HFFc6 (cell line): ENCODE measurements around the gene TMEM201. TPM values are rescaled to one million over a fixed set of nuclear protein-coding genes. Genes with fewer than 3 reads are reported as not detected.

Experiments
- DNase-seq: peaks from one replicate; pipeline ENCODE4 v3.0.0-alpha.2; 2018
- H3K27ac Mint-ChIP-seq: 2 replicates; pipeline ENCODE4 v1.8.0; 2020; ENCODE audit warnings: mild to moderate bottlenecking, mixed read lengths
- H3K27me3 Mint-ChIP-seq: 2 replicates; pipeline ENCODE4 v1.8.0; 2021; ENCODE audit warnings: mild to moderate bottlenecking, moderate library complexity, mixed read lengths; ENCODE audit not compliant: insufficient read depth
- H3K36me3 Mint-ChIP-seq: 2 replicates; pipeline ENCODE4 v1.8.0; 2021; ENCODE audit warnings: low read depth, mixed read lengths
- H3K4me1 Mint-ChIP-seq: 2 replicates; pipeline ENCODE4 v1.8.0; 2020; ENCODE audit warnings: low read depth, mixed read lengths
- H3K4me3 Mint-ChIP-seq: 2 replicates; pipeline ENCODE4 v1.8.0; 2020; ENCODE audit warnings: mild to moderate bottlenecking, moderate library complexity, mixed read lengths
- H3K9me3 Mint-ChIP-seq: 2 replicates; pipeline ENCODE4 v1.8.0; 2020; ENCODE audit warnings: mild to moderate bottlenecking, mixed read lengths
- total RNA-seq, 6 experiments: library from RNA; stranded (reverse); fragmentation: NEBNext Ultra II Directional; extraction: Animal tissue kit (Norgen Biotek cat#: 25700); gene quantifications; 2 replicates in 1 of 6; 3 replicates in 5 of 6; pipeline ENCODE4 v1.2.3, GENCODE V29; 2021
- TF ChIP-seq, protein P1 (sequence below): fragments of 200-600 bp; sonication (generic); IDR thresholded peaks from 2 replicates; pipeline ENCODE4 v1.5.0; 2021; ENCODE audit warnings: antibody characterized with exemption, mild to moderate bottlenecking

The TMEM201 gene
- total RNA-seq, 6 experiments from 2014 or later = 10.5 to 14.0 (median 11.2) TPM

DNA sequence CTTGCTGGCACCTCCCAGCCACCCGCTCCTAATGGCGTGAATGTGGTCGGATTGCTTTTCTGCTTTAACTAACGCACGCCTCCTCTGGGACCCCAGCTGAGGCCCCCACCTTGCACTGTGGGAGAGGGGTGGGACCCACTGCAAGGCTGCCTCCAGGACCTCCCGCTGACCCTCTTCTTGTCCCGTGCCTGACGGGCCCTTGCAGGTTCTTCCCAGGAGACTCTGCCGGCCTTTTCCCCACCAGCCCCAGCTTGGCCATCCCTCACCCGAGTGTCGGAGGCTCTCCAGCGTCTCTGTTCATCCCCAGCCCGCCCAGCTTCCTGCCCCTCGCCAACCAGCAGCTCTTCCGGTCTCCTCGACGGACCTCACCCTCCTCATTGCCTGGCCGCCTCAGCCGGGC, 18.6 kb downstream of the TMEM201 start:
- TF ChIP-seq, protein P1, sequence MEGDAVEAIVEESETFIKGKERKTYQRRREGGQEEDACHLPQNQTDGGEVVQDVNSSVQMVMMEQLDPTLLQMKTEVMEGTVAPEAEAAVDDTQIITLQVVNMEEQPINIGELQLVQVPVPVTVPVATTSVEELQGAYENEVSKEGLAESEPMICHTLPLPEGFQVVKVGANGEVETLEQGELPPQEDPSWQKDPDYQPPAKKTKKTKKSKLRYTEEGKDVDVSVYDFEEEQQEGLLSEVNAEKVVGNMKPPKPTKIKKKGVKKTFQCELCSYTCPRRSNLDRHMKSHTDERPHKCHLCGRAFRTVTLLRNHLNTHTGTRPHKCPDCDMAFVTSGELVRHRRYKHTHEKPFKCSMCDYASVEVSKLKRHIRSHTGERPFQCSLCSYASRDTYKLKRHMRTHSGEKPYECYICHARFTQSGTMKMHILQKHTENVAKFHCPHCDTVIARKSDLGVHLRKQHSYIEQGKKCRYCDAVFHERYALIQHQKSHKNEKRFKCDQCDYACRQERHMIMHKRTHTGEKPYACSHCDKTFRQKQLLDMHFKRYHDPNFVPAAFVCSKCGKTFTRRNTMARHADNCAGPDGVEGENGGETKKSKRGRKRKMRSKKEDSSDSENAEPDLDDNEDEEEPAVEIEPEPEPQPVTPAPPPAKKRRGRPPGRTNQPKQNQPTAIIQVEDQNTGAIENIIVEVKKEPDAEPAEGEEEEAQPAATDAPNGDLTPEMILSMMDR = no peak
- DNase-seq = no peak
- no peaks in the 10 kb centered on the region for H3K4me1 Mint-ChIP-seq
- no peaks in the 10 kb centered on the region for H3K9me3 Mint-ChIP-seq
- no peak overlapping the region for H3K4me3 Mint-ChIP-seq
- no peaks in the 10 kb centered on the region; the same call in 1 of the 2 replicates for H3K27me3 Mint-ChIP-seq
- no peaks in the 10 kb centered on the region for H3K36me3 Mint-ChIP-seq
- H3K27ac Mint-ChIP-seq = no peak overlapping the region

DNA sequence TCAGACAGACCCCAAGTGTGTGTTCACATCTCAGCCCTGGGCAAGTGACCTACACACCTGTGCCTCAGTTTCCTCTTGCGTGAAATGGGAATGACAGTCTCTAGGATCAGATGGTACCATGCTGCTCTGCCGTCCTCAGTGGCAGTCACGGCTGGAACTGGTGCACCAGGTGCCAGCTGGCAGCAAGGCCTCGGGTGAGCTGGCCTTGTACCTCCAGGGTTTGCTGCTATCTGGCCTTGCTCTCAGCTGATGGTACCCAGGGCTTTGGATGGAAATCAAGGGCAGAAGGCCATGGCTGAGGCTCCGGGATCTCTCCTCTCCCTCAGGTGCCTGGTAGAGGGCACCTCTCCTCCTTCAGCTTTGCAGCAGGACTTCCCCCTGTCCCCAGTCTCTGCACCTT, 21.3 kb downstream of the TMEM201 start:
- Mint-ChIP-seq H3K4me1 (no peaks in the 10 kb centered on the region), H3K27ac (no peak overlapping the region), H3K4me3 (no peak overlapping the region), H3K36me3 (peaks cover 4% of the 10 kb centered on the region; the same call in 1 of the 2 replicates), H3K9me3 (no peaks in the 10 kb centered on the region), H3K27me3 (no peaks in the 10 kb centered on the region)
- no peak for DNase-seq
- TF ChIP-seq, protein P1 = no peak

DNA sequence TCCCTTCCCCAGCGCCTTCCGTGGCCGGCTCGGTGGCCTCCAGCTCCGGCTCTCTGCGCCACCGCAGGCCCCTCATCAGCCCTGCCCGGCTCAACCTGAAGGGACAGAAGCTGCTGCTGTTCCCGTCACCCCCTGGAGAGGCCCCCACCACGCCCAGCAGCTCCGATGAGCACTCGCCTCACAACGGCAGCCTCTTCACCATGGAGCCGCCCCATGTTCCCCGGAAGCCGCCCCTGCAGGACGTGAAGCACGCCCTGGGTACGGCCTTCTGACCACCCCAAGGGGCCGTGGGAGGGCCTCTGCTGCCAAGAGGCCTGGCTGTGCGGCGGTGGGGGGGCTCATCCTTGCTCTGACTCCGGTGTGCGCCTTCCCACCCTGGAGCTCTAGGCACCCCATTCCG, 21.8 kb downstream of the TMEM201 start:
- H3K27ac Mint-ChIP-seq = no peak overlapping the region
- no peaks in the 10 kb centered on the region for H3K4me1 Mint-ChIP-seq
- no peak for DNase-seq
- no peaks in the 10 kb centered on the region for H3K9me3 Mint-ChIP-seq
- TF ChIP-seq, protein P1 = no peak
- peaks cover 4% of the 10 kb centered on the region; the same call in 1 of the 2 replicates for H3K36me3 Mint-ChIP-seq
- no peak overlapping the region for H3K4me3 Mint-ChIP-seq
- H3K27me3 Mint-ChIP-seq = no peaks in the 10 kb centered on the region

DNA sequence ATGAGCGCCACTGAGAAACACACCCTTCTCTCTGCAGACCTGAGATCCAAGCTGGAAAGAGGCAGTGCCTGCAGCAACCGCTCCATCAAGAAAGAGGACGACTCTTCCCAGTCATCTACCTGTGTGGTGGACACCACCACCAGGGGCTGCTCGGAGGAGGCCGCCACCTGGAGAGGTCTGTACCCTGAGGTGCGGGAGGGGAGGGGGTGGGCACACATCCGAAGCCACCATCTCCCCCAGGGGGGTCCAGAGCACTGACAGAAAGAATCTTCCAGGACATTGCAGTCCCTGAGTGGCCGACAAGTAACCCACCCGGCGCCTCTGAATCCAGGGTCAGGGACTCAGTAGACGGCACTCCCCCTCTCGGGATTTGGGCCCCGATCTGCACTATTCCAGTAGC, 23.0 kb downstream of the TMEM201 start:
- H3K9me3 Mint-ChIP-seq = no peaks in the 10 kb centered on the region
- TF ChIP-seq, protein P1 = no peak
- no peak overlapping the region for H3K27ac Mint-ChIP-seq
- no peaks in the 10 kb centered on the region for H3K4me1 Mint-ChIP-seq
- peaks cover 4% of the 10 kb centered on the region; the same call in 1 of the 2 replicates for H3K36me3 Mint-ChIP-seq
- DNase-seq = no peak
- H3K27me3 Mint-ChIP-seq = peaks cover 2% of the 10 kb centered on the region; the same call in 1 of the 2 replicates
- H3K4me3 Mint-ChIP-seq = no peak overlapping the region

DNA sequence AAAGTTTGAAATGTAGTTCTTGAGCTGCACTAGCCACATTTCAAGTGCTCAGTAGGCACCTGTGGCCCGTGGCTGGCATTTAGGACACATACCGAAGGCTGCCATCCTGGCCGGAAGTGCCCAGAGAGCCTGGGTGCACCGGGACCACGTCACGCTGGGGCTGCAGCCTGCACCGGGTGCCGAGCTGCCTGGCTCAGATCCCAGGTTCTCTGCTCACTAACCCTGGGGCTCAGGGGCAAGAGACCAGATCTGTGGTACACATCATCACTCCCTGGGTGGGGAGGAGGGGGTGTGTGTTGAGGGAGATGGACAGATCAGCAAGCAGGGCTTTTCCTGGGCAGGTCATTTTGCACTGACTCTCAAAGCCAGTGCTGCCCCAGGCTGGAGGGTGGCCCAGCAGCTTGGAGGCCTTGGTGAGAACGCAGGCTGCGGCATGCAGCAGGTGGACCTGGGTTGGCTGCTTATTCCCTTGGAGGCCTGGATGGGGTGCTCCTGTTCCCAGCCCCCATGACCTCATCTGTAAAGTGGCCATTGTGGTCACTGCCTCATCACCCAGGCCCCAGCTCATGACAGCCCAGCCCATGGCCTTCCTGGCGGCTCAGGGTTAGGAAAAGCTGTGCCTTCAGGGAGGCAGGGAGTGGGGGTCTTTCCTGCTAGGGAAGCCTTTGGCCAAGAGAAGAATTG, 23.6 kb downstream of the TMEM201 start:
- no peak for DNase-seq
- Mint-ChIP-seq H3K27me3 (peaks cover 2% of the 10 kb centered on the region; the same call in 1 of the 2 replicates), H3K4me1 (no peaks in the 10 kb centered on the region), H3K9me3 (no peaks in the 10 kb centered on the region), H3K27ac (no peak overlapping the region), H3K4me3 (no peak overlapping the region), H3K36me3 (peaks cover 4% of the 10 kb centered on the region; the same call in 1 of the 2 replicates)
- TF ChIP-seq, protein P1 = no peak
